Loucy (cell line): ENCODE data around the gene MFN2.

Source experiments
- H2AFZ ChIP-seq: fragments of 200-600 bp; sonication (generic); 2 replicates; pipeline ENCODE4 v1.6.0; 2016; ENCODE audit warnings: antibody characterized with exemption, mild to moderate bottlenecking, low read length, moderate library complexity
- H3F3A ChIP-seq: fragments of 200-600 bp; 2 replicates; pipeline ENCODE4 v1.6.0; 2016; ENCODE audit warnings: antibody characterized with exemption, low read depth, mild to moderate bottlenecking
- H3K27me3 ChIP-seq: fragments of 200-600 bp; sonication (generic); 2 replicates; pipeline ENCODE4 v1.6.1; 2014; ENCODE audit warnings: low read length, mild to moderate bottlenecking; ENCODE audit not compliant: insufficient read depth, poor library complexity, severe bottlenecking
- H3K36me3 ChIP-seq: fragments of 200-600 bp; sonication (generic); 2 replicates; pipeline ENCODE4 v1.6.1; 2016; ENCODE audit warnings: low read length; ENCODE audit not compliant: insufficient read depth
- H3K4me1 ChIP-seq: fragments of 200-600 bp; sonication (generic); 2 replicates; pipeline ENCODE4 v1.5.1; 2014; ENCODE audit warnings: low read length, mild to moderate bottlenecking; ENCODE audit not compliant: insufficient read depth, poor library complexity, severe bottlenecking
- H3K4me2 ChIP-seq: fragments of 200-600 bp; sonication (generic); 2 replicates; pipeline ENCODE4 v1.6.0; 2014; ENCODE audit warnings: antibody characterized with exemption, low read length, low read depth, mild to moderate bottlenecking; ENCODE audit not compliant: poor library complexity, severe bottlenecking
- H3K4me3 ChIP-seq: fragments of 200-600 bp; sonication (generic); 2 replicates; pipeline ENCODE4 v1.5.1; 2014; ENCODE audit warnings: low read length, mild to moderate bottlenecking, mixed read lengths; ENCODE audit not compliant: poor library complexity, severe bottlenecking
- H3K79me2 ChIP-seq: fragments of 200-600 bp; sonication (generic); 2 replicates; pipeline ENCODE4 v1.6.1; 2014; ENCODE audit warnings: low read length; ENCODE audit not compliant: insufficient read depth
- H3K9ac ChIP-seq: fragments of 200-600 bp; sonication (generic); 2 replicates; pipeline ENCODE4 v1.6.0; 2014; ENCODE audit warnings: mild to moderate bottlenecking, low read depth, low read length, moderate library complexity; ENCODE audit not compliant: poor library complexity, severe bottlenecking
- H3K9me2 ChIP-seq: fragments of 200-600 bp; sonication (generic); replicated peaks from 2 replicates; pipeline ENCODE4 v1.6.1; 2016; ENCODE audit warnings: low read depth, low read length, mixed read lengths
- H3K9me3 ChIP-seq: fragments of 200-600 bp; sonication (generic); 2 replicates; pipeline ENCODE4 v1.6.1; 2014; ENCODE audit warnings: mild to moderate bottlenecking, antibody characterized with exemption, low read length, low read depth; ENCODE audit not compliant: insufficient read depth
- H4K20me1 ChIP-seq: fragments of 200-600 bp; sonication (generic); 2 replicates; pipeline ENCODE4 v1.6.0; 2014; ENCODE audit warnings: antibody characterized with exemption, low read length, mild to moderate bottlenecking; ENCODE audit not compliant: insufficient read depth, poor library complexity, severe bottlenecking
- EZH2phosphoT487 ChIP-seq: fragments of 200-600 bp; IDR thresholded peaks from 2 replicates; pipeline ENCODE4 v1.6.1; 2018; ENCODE audit warnings: antibody characterized with exemption, mild to moderate bottlenecking, moderate library complexity, borderline replicate concordance
- TF ChIP-seq, protein P1 (sequence below): fragments of 200-600 bp; sonication (generic); conservative IDR thresholded peaks from 2 replicates; pipeline ENCODE4 v1.5.1; 2014; ENCODE audit warnings: mild to moderate bottlenecking, antibody characterized with exemption, low read length

The MFN2 gene

GRCh38 chr1:11967028-11967547, 13.2 kb upstream of the MFN2 start:
- Histone ChIP-seq H3K27me3 (no peaks in the 10 kb centered on the region), H3K9ac (no peak overlapping the region), H3K4me2 (no peak overlapping the region), H2AFZ (no peak overlapping the region), H3K9me2 (no peaks in the 10 kb centered on the region), H4K20me1 (no peaks in the 10 kb centered on the region), H3K4me3 (no peak overlapping the region), H3K79me2 (no peaks in the 10 kb centered on the region), H3K4me1 (no peaks in the 10 kb centered on the region), H3F3A (no peaks in the 10 kb centered on the region), H3K9me3 (no peaks in the 10 kb centered on the region), H3K36me3 (peaks cover 23% of the 10 kb centered on the region; the same call in 1 of the 2 replicates)
- TF ChIP-seq, protein P1, sequence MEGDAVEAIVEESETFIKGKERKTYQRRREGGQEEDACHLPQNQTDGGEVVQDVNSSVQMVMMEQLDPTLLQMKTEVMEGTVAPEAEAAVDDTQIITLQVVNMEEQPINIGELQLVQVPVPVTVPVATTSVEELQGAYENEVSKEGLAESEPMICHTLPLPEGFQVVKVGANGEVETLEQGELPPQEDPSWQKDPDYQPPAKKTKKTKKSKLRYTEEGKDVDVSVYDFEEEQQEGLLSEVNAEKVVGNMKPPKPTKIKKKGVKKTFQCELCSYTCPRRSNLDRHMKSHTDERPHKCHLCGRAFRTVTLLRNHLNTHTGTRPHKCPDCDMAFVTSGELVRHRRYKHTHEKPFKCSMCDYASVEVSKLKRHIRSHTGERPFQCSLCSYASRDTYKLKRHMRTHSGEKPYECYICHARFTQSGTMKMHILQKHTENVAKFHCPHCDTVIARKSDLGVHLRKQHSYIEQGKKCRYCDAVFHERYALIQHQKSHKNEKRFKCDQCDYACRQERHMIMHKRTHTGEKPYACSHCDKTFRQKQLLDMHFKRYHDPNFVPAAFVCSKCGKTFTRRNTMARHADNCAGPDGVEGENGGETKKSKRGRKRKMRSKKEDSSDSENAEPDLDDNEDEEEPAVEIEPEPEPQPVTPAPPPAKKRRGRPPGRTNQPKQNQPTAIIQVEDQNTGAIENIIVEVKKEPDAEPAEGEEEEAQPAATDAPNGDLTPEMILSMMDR: peak; percentile 37
- no peak for TF ChIP-seq EZH2phosphoT487

DNA sequence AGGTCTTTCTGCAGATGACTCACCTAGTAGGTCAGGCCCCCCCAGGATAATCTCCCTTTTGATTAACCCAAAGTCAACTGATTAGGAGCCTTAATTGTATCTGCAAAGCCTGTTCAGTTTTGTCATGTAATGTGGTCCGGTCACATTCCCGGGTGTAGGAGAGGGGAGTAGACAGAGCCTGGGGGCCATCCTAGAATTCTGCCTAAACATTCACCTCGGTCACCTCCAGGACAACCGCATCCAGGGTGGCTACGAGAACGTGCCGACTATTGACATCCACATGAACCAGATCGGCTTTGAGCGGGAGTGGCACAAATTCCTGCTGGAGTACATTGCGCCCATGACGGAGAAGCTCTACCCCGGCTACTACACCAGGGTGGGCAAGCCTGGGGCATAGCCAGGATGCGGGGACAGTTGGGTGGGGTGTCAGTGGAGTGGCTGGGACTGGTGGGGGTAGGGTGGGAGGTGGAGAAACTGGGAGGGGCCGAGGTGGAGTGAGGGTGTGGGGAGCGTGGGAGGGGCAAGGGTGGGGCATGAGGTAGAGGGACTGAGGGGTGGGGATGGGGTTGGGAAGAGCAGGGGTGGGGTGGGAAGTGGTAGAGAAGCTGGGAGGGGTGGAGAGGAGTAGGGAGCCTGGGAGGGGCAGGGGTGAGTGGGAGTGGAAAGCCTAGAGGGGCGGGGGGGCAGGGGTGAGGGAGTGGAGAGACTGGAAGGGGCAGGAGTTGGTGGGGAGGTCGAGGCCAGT, 9.6 kb upstream of the MFN2 start:
- Histone ChIP-seq H3K9me2 (no peaks in the 10 kb centered on the region), H3K36me3 (peaks cover 15% of the 10 kb centered on the region; the same call in 1 of the 2 replicates), H3K9ac (no peak overlapping the region), H3K27me3 (no peaks in the 10 kb centered on the region), H3K4me2 (no peak overlapping the region), H3K79me2 (no peaks in the 10 kb centered on the region), H3K4me1 (peaks cover 4% of the 10 kb centered on the region), H2AFZ (no peak overlapping the region), H4K20me1 (no peaks in the 10 kb centered on the region), H3F3A (no peaks in the 10 kb centered on the region), H3K4me3 (no peak overlapping the region), H3K9me3 (no peaks in the 10 kb centered on the region)
- TF ChIP-seq EZH2phosphoT487: no peak
- TF ChIP-seq, protein P1: no peak

- peaks cover 23% of the 10 kb centered on the region for H3K79me2 ChIP-seq
- no peaks in the 10 kb centered on the region for H3K27me3 ChIP-seq
- no peak overlapping the region for H3K4me3 ChIP-seq
- no peak overlapping the region for H3K9ac ChIP-seq
- peaks cover 11% of the 10 kb centered on the region; the same call in 1 of the 2 replicates for H3K36me3 ChIP-seq
- no peaks in the 10 kb centered on the region for H3K9me3 ChIP-seq
- no peak overlapping the region for H2AFZ ChIP-seq
- no peaks in the 10 kb centered on the region for H3K9me2 ChIP-seq
- peaks cover 11% of the 10 kb centered on the region for H4K20me1 ChIP-seq
- TF ChIP-seq, protein P1: no peak
- TF ChIP-seq EZH2phosphoT487: no peak
- no peaks in the 10 kb centered on the region for H3F3A ChIP-seq
- no peak overlapping the region for H3K4me2 ChIP-seq
- peaks cover 24% of the 10 kb centered on the region for H3K4me1 ChIP-seq
Measured at GRCh38 chr1:11977625-11978024, 2.6 kb upstream of the MFN2 start.
